Esophagus (tissue), 2 donors: ENCODE measurements around the gene RAB13. TPM values are rescaled to one million over a fixed set of nuclear protein-coding genes. Genes with fewer than 3 reads are reported as not detected.
A peak's percentile ranks its signal among the peaks of the same experiment; 100 is the strongest.

Experiments used
- H3K27ac ChIP-seq, 2 donors: one replicate each; pipeline ENCODE4 v1.5.1; 2013; ENCODE audit warnings: low read depth in 2 of 2, mild to moderate bottlenecking in 2 of 2, inconsistent platforms in 1 of 2, low read length in 1 of 2, moderate library complexity in 1 of 2
- H3K27me3 ChIP-seq, 2 donors: one replicate each; pipeline ENCODE4 v1.6.1; 2013; ENCODE audit warnings: low read length in 2 of 2, control low read depth in 1 of 2, mild to moderate bottlenecking in 1 of 2; ENCODE audit not compliant: insufficient read depth in 2 of 2, control insufficient read depth in 1 of 2
- H3K36me3 ChIP-seq, 2 donors: one replicate each; pipeline ENCODE4 v1.6.1; 2013; ENCODE audit warnings: low read length in 1 of 2; ENCODE audit not compliant: control insufficient read depth in 2 of 2, insufficient read depth in 2 of 2
- H3K4me1 ChIP-seq, 2 donors: one replicate each; pipeline ENCODE4 v1.6.1; 2013; ENCODE audit warnings: low read length in 1 of 2; ENCODE audit not compliant: control insufficient read depth in 2 of 2, insufficient read depth in 2 of 2
- H3K4me3 ChIP-seq, 2 donors: one replicate each; pipeline ENCODE4 v1.5.1; 2013; ENCODE audit warnings: low read length in 2 of 2, mild to moderate bottlenecking in 2 of 2, low read depth in 1 of 2, moderate library complexity in 1 of 2
- H3K9me3 ChIP-seq, 2 donors: one replicate each; pipeline ENCODE4 v1.6.1; 2013; ENCODE audit warnings: mild to moderate bottlenecking in 2 of 2, low read depth in 1 of 2, low read length in 1 of 2, moderate library complexity in 1 of 2; ENCODE audit not compliant: control insufficient read depth in 2 of 2, insufficient read depth in 1 of 2
- WGBS, 2 donors: extraction: QIAGEN DNeasy Blood & Tissue Kit; methylation state at CpG; one replicate each; pipeline ENCODE4 v1.1.7; 2013; 5-methylcytosine and 5-hydroxymethylcytosine counted together
- polyA plus RNA-seq, 2 donors: library from polyadenylated mRNA; stranded (reverse); fragments of 200-250 nt; gene quantifications; one replicate each; pipeline ENCODE4 v1.2.3, GENCODE V29; 2013
- donor health status: healthy with polysubstance abuse.
- donor health status: Bipolar disorder and iron deficiency.

Gene RAB13
- polyA plus RNA-seq, 2 donors = 83.2 to 89.5 TPM

DNA sequence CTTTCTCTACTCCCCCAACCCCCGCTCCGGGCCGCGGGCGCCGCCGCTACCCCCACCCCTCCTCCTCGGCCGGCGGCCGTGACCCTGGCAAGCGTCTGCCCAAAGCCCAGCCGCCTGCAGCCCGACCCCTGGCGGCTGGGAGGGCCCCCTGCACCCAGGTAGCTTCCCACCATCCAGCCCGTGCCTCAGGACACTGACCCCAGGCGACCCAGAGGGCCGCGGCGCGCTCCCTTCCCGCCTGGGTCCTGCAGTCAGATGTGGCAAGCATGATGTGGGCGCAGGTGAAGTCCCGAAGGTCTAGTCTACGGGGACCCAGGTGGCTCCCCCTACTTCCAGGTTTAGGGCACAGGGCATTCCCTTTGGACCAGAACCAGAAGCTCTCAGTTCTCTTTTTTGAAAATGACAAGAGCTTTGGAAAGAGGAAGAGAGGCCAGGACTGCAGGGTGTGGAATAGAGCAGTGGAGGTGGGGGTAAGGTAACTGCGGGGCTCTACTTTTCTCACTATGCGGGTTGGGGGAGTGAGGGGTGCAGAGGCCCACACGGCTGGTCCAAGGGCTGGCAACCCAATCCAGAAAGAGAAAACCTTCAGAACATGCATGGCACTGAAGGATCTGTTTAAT, 39.4 kb downstream of the RAB13 start, which contains the start of gene DENND4B:
Gene DENND4B (minus strand): TSS at position 97 of the 620 bp plus-strand sequence. CDS start 2,344 bp downstream, outside the sequence.
- Histone ChIP-seq H3K9me3 (no peaks in the 10 kb centered on the region), H3K27me3 (no peaks in the 10 kb centered on the region), H3K27ac (peak within 1 kb of the TSS; percentile 91 to 92), H3K36me3 (peaks cover 6 to 37% of the 10 kb centered on the region in 2 donors), H3K4me3 (peak within 1 kb of the TSS; percentile 86 to 90), H3K4me1 (peaks cover 0 to 15% of the 10 kb centered on the region in 2 donors)
- WGBS, 2 donors = 7 to 13% methylated on average over 20 to 28 of the region's 28 CpGs

DNA sequence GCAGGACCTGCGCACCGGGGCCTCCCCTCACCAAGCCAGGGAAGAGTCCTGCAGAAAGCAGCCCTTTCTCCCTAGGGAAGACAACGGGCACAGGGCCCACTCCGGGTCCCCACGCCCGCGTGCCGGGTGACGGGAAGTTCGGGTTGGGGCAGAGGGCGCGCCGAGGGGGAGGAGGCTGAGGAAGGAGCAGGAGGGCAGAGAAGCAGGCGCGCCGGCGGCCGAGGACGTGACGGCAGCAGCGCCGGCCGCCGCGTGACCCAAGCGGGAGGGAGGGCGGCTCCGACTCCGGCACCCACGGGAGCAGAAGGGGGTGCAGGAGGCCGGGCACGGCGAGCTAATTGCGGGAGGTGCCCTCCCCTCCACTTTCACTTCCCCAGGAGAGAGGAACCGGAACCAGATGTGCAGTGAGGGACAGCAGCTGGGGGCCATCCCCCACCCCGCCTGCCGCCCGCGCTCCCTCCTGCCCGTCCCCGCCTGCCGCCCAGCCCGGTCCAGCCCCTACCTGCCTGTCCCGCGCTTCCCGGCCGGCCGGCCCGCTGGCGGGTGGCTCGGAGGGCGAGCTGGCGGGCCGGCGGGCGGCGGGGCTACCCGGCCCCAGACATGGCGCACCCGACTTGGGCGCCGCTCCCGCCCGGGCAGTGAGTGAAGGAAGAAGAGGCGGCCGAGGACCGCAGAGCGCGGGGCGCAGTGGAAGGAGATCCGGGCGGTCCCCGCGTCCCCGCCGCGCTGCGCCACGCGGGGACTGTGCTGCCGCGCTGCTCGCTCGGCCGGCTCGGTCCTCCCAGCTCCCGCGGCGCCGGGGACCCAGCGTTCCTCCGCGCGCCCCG, 40.1 kb downstream of the RAB13 start:
- Histone ChIP-seq H3K27me3 (no peaks in the 10 kb centered on the region), H3K4me1 (peaks cover 0 to 15% of the 10 kb centered on the region in 2 donors), H3K9me3 (no peaks in the 10 kb centered on the region), H3K27ac (peak overlapping the region; percentile 91 to 92), H3K4me3 (peak overlapping the region; percentile 86 to 90), H3K36me3 (peaks cover 6 to 33% of the 10 kb centered on the region in 2 donors)
- 0 to 2% methylated on average over 17 to 95 of the region's 95 CpGs for WGBS, 2 donors

DNA sequence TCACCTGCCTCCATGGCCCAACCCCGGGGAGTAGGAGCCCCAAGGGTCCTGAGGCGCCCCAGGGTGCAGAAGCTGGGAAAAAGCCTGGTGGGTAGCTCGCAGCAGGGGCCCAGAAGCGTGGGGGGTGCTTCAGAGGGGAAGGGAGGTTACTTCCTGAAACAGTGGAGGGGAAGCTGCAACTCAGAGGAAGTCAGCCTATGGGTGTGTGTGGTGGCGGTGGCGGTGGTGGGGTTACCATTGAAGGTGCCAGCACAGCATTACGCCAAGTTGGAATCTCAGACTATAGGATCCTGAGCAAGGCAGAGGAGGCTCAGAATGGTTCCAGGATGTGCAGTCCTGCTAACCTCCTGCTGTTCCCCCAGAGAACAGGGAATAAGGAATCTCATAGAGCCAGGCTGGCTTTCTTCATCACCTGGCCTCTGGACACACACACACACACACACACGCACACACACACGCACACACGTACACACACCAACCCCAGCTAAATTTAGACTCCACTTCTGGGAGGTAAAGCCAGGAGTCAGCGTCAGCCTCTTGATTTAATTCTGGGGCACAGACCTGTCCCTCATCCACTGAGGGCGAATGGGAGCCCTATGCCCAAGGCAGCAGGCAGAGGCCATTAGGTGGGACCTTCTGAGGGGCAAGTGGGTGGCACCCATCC, 40.9 kb downstream of the RAB13 start:
- WGBS, 2 donors = 27 to 31% methylated on average over 11 to 12 of the region's 12 CpGs
- peaks cover 8 to 38% of the 10 kb centered on the region in 2 donors for H3K36me3 ChIP-seq
- no peaks in the 10 kb centered on the region for H3K9me3 ChIP-seq
- peak overlapping the region; percentile 86 to 90 for H3K4me3 ChIP-seq
- no peaks in the 10 kb centered on the region for H3K27me3 ChIP-seq
- H3K27ac ChIP-seq = peak overlapping the region; percentile 91 to 92
- H3K4me1 ChIP-seq = peaks cover 0 to 15% of the 10 kb centered on the region in 2 donors

DNA sequence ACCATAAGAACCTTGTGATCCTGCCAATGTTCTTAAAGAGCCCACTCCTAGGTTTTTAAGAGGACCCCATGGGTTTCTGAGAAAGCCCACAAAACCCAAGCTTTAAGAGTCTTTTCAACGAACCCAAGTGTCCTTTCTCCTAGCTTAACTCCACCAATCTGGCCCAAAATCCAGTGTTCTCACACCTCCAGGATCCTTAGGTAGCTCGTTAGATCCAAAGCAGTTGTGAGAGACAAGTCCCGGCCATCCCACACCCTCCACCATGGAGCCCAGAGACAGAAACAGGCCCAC, 41.4 kb downstream of the RAB13 start:
- Histone ChIP-seq H3K9me3 (no peaks in the 10 kb centered on the region), H3K36me3 (peaks cover 8 to 40% of the 10 kb centered on the region in 2 donors), H3K4me3 (peak overlapping the region; percentile 17 to 86), H3K27ac (peak overlapping the region; percentile 91 to 92), H3K4me1 (peaks cover 0 to 15% of the 10 kb centered on the region in 2 donors), H3K27me3 (no peaks in the 10 kb centered on the region)
- 50 to 60% methylated on average over 3 of the region's 3 CpGs for WGBS, 2 donors

DNA sequence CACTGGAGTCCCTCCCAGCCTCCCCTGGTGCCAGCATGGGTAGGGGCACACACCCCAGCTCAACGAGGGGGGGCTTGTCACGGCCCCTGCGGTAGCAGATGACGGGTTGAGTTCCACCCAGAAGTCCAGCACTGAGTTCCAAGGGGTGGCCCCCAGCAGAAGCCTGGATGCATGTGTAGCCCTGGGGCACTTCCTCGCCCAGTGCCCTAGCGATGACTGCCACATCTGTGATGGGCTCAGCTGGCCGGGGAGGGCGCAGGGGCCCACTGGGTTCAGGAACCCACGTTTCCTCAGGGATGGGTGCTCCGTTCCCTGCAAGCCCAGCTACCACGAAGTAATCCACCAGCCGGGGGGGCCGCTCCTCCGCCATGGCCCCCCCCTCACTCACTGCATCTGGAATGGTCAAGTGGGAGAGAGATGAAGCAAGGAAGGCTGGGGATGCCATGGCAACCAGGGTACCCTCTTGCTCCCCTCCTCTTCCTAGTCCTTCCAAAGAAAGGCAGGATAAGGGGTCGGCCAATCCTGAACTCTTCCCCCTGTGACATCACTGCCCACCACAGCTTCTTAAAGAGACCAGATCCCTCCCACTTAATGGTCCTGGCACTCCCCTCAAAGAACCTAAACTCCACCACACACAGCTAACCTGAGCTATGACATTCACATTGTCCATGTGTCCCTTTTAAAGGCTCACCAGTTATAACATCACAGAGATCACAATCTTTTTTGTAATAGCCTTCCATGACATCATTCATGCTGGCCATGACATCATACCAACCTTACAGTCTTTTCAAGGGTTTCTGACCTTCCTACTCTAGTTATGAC, 41.9 kb downstream of the RAB13 start:
- Histone ChIP-seq H3K4me3 (no peak overlapping the region), H3K27ac (peak overlapping the region; percentile 3 to 92), H3K27me3 (no peaks in the 10 kb centered on the region), H3K9me3 (no peaks in the 10 kb centered on the region), H3K4me1 (peaks cover 0 to 15% of the 10 kb centered on the region in 2 donors), H3K36me3 (peaks cover 8 to 44% of the 10 kb centered on the region in 2 donors)
- 81 to 88% methylated on average over 15 of the region's 15 CpGs for WGBS, 2 donors

DNA sequence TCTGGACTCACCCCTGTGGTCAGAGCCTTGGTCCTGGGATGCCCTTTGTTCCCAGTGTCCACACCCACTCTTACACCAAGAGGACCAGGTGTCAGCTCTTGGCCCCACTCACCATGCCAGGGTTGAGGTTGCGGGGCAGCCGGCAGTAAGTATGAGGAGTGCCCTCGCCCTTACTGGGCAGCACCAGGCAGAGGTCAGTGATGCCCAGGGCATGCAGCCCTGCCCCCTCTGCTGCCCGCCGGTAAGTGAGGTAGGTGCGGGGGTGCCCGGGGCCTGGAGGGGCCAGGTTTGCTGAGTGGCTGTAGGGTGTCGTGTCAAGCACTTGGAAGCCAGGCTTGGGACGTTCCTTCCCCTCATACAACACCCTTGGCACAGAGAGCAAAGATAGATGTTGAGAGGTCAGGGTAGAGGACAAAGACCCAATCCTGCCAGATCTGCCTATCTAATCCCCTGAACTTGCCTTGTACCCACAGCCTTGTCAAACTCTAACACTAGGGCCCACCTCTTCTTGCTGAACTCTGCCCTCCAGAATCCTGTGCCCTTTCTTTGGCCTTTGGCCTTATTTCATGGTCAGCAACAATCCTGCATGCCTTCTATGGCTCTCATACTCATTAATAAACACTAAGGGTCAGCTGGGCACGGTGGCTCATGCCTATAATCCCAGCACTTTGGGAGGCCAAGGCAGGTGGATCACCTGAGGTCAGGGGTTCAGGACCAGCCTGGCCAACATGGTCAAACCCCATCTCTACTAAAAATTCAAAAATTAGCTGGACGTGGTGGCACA, 43.2 kb downstream of the RAB13 start:
- H3K4me3 ChIP-seq = no peak overlapping the region
- H3K4me1 ChIP-seq = peaks cover 0 to 15% of the 10 kb centered on the region in 2 donors
- WGBS, 2 donors = 90 to 91% methylated on average over 11 of the region's 11 CpGs
- no peaks in the 10 kb centered on the region for H3K9me3 ChIP-seq
- peaks cover 8 to 38% of the 10 kb centered on the region in 2 donors for H3K36me3 ChIP-seq
- H3K27me3 ChIP-seq = no peaks in the 10 kb centered on the region
- H3K27ac ChIP-seq = no peak overlapping the region

DNA sequence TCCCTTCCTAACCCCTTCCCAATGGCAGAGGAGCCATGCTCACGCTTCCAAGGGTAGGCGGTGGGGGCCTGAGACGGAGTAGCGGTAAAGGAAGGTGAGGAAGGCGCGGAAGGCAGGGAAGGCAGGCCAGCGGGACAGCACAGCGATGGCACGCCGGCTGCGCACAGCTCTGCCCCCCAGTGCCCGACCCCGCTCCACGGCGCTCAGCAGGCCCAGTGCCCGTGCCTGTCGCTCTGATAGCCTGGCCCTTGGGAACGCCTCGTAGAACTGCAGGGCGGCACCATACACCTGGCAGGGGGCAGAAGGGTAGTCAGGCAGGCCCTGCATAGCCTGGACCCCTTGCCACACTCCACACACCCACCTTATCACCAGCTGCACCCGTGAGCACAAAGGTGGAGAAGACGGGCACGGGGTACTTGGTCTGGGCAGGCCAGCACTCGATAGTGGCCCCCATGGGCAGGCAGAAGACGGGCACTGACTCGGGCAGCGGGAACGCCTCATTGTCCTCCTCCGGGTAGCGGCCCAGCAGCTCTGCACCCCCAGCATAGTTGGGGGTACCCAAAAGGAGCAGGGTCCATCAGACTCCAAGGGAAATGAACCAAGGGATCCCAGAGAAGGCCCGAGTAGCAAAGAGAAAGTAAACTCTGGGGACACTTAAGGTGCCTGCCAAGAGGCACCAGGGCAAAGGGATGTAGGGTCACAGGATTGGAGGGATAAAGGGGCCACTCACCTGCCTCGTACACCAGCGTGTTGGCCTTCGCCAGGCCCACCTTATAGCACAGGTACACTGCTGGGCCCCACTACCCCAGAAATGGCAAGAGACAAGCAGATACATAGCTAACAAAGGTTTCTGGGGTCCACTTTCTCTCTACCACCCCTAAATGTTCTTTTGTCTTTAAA, 44.1 kb downstream of the RAB13 start:
- Histone ChIP-seq H3K9me3 (no peaks in the 10 kb centered on the region), H3K27me3 (no peaks in the 10 kb centered on the region), H3K27ac (no peak overlapping the region), H3K4me1 (peaks cover 0 to 15% of the 10 kb centered on the region in 2 donors), H3K4me3 (no peak overlapping the region), H3K36me3 (peaks cover 15 to 43% of the 10 kb centered on the region in 2 donors)
- 93% methylated on average over 33 to 34 of the region's 34 CpGs for WGBS, 2 donors

DNA sequence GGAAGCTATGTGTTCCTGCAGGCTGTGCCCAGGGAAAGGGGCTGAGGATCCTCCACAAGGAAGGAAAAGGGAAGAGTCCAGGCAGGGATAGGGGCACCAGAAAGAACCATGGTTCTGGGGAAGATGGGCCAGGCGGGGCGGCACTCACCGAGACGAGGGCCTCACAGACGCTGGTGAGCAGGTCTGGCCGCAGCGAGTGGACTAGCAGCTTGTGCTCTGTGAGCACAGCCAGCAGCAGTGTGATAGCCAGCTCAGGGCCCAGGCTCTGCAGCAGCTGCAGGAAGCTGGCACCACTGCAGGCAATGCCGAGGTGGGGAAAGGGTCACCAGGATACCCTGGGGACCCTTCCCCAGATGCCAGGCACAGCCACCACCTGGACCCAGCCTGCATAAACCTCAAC, 45.4 kb downstream of the RAB13 start:
- no peak overlapping the region for H3K4me3 ChIP-seq
- no peaks in the 10 kb centered on the region for H3K9me3 ChIP-seq
- WGBS, 2 donors = 93 to 100% methylated on average over 8 of the region's 8 CpGs
- peaks cover 0 to 15% of the 10 kb centered on the region in 2 donors for H3K4me1 ChIP-seq
- peaks cover 20 to 55% of the 10 kb centered on the region in 2 donors for H3K36me3 ChIP-seq
- no peaks in the 10 kb centered on the region for H3K27me3 ChIP-seq
- H3K27ac ChIP-seq = no peak overlapping the region
